NB4 (cell line): ENCODE results near the gene COL4A1.

Experiments used
- DNase-seq: peaks from one replicate; pipeline ENCODE4 v3.0.0; 2010; ENCODE audit warnings: low read depth
- H3K4me3 ChIP-seq: one replicate; pipeline ENCODE4 v1.5.1; 2011; ENCODE audit warnings: mild to moderate bottlenecking, low read depth, low read length, moderate library complexity
- CTCF ChIP-seq: IDR thresholded peaks from one replicate; pipeline ENCODE4 v1.5.1; 2012; ENCODE audit warnings: low read depth, low read length
- MAX ChIP-seq: IDR thresholded peaks from 2 replicates; pipeline ENCODE4 v1.6.1; 2011; ENCODE audit warnings: low read depth, low read length
- MYC ChIP-seq: IDR thresholded peaks from 2 replicates; pipeline ENCODE4 v1.6.1; 2011; ENCODE audit warnings: low read depth, low read length
- POLR2A ChIP-seq: IDR thresholded peaks from 2 replicates; pipeline ENCODE4 v1.6.1; 2011; ENCODE audit warnings: mild to moderate bottlenecking; ENCODE audit not compliant: insufficient read length; ENCODE audit errors: extremely low read depth

COL4A1 gene

DNA sequence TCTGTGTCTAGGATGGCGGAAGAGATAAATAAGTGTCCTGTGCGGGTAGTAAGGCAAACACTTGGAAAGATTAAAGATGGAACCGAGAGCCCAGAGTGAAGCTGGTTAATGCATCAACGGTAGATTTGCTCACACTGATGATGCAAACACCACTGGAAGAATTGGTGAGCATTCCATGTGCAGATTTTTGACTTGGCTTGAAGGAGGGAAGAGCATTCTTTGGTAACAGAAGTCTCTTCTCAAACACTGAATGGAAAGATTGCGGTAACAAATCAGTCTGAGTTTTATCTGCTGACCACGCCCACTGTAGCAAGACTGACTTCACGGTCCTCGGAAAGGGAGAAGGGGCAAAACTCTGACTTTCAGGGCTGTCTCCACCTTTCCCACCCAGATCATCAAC is 112.5 kb downstream of the COL4A1 start:
- no peak for DNase-seq
- TF ChIP-seq MYC (no peak), POLR2A (no peak), MAX (no peak), CTCF (no peak)
- no peak overlapping the region for H3K4me3 ChIP-seq

DNA sequence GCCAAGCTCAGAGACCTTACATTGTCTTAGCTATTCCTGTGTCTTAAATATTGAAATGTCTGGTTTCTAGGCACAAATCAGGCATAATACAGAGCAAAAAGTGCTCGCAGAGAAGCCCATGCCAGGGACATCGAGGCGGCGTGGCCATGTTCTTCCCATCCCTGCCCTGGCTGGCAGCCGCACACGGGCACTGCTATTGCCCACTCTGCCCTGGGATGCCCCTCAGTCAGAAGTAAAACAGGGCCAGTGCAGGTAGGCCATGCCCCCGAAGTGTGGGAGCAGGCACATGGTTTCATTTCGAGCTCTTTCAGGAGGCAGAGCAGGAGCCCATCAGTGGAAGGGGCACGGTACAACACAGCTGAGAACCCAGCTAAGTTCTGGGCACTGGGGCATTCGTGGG is 113.5 kb downstream of the COL4A1 start:
- TF ChIP-seq MAX (no peak), CTCF (no peak), POLR2A (no peak), MYC (no peak)
- DNase-seq = no peak
- H3K4me3 ChIP-seq = no peak overlapping the region

- no peak overlapping the region for H3K4me3 ChIP-seq
- TF ChIP-seq CTCF = no peak
- DNase-seq = no peak
These were observed 114.5 kb downstream of the COL4A1 start for GRCh38 chr13:110192472-110192871.

DNA sequence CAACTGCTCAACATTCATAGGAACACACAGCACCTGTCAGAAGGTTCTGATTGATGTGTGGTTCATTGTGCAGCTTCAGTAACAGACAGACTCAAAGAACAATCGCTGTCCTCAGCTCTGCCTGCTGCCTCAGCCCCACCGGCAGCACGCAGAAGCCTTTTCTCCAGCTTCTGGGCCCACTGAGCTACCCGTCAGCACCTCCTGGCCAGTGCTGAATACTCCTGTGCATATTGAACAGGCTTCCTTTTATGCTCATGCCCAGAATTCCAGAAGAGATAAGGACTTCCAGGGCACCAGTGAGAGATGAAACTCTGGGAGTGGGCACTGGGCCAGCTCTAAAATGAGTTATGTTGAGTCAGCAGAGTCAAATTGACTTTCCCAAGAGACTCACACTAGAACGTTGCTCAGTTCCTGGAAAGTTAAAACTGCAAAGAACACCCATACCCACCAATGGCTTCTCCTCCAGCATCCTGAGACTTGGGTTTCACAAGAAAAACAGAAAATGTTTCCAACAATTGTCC is 119.3 kb downstream of the COL4A1 start:
- TF ChIP-seq POLR2A = no peak
- no peak for TF ChIP-seq MAX
- TF ChIP-seq CTCF = no peak
- TF ChIP-seq MYC = no peak
- no peak for DNase-seq
- H3K4me3 ChIP-seq = no peak overlapping the region

DNA sequence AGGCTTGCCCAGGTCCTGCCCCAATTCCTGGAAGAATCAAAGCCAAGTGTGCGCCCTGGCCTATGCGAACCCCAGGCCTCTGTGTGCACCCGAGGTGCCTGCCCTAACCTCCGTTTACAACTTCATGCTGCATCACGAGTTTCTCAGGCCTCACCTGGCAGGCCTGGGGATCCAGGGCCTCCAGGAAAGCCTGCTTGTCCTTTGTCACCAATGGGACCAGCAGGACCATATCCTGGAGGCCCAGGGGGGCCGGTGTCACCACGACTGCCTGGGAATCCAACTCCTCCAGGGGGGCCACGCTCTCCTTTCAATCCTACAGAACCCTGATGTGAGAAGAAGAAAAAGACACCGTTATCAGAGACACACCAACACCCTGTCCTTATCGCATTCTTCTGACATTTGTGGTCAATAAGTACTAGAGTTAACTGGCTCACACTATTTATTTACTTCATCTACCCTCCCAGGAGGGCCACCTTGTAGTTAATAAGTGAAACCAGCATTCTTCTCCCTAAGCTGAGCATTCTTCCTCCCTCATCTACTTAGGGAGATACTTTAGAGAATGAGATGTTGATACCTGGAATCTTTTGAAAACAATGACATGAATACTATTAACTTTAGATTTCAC is 120.6 kb downstream of the COL4A1 start:
- TF ChIP-seq MYC (no peak), CTCF (no peak), POLR2A (no peak), MAX (no peak)
- H3K4me3 ChIP-seq = no peak overlapping the region
- no peak for DNase-seq

GRCh38 chr13:110185696-110186095 is 121.3 kb downstream of the COL4A1 start:
- no peak for TF ChIP-seq MAX
- DNase-seq = no peak
- no peak overlapping the region for H3K4me3 ChIP-seq
